Measurements from ENCODE around the gene EXOC7.

The EXOC7 gene

GRCh38 chr17:76135810-76136188 lies 32.2 kb upstream of the EXOC7 start:
- in situ Hi-C loops (cut with MboI; ENCODE audit: low pct_unique_long_range_greater_than_20kb, low sequenced_read_pairs, unreplicated experiment) = no loop called here
- TF ChIP-seq CTCF (IDR thresholded peaks at IDR 0.05; ENCODE audit: extremely low read depth, insufficient read depth, missing control alignments) = no peak
- no peak for DNase-seq (ENCODE audit: low spot score)

GRCh38 chr17:76134911-76135809 lies 31.6 kb upstream of the EXOC7 start:
- DNase-seq (ENCODE audit: low spot score) = no peak
- in situ Hi-C loops (cut with MboI; ENCODE audit: low pct_unique_long_range_greater_than_20kb, low sequenced_read_pairs, unreplicated experiment) = no loop called here
- TF ChIP-seq CTCF (IDR thresholded peaks at IDR 0.05; ENCODE audit: extremely low read depth, insufficient read depth, missing control alignments) = no peak

- in situ Hi-C loops (cut with MboI; ENCODE audit: low pct_unique_long_range_greater_than_20kb, low sequenced_read_pairs, unreplicated experiment) = no loop called here
- no peak for TF ChIP-seq CTCF (IDR thresholded peaks at IDR 0.05; ENCODE audit: extremely low read depth, insufficient read depth, missing control alignments)
- no peak for DNase-seq (ENCODE audit: low spot score)
Measured at GRCh38 chr17:76132574-76133338, 29.2 kb upstream of the EXOC7 start.

- DNase-seq (ENCODE audit: low spot score) = no peak
- TF ChIP-seq CTCF (IDR thresholded peaks at IDR 0.05; ENCODE audit: extremely low read depth, insufficient read depth, missing control alignments) = no peak
- in situ Hi-C loops (cut with MboI; ENCODE audit: low pct_unique_long_range_greater_than_20kb, low sequenced_read_pairs, unreplicated experiment) = no loop called here
Measured at GRCh38 chr17:76131692-76132573, 28.3 kb upstream of the EXOC7 start.

- TF ChIP-seq CTCF (IDR thresholded peaks at IDR 0.05; ENCODE audit: extremely low read depth, insufficient read depth, missing control alignments) = no peak
- DNase-seq (ENCODE audit: low spot score) = no peak
- in situ Hi-C loops (cut with MboI; ENCODE audit: low pct_unique_long_range_greater_than_20kb, low sequenced_read_pairs, unreplicated experiment) = no loop called here
Measured at GRCh38 chr17:76131051-76131691, 27.6 kb upstream of the EXOC7 start.

- TF ChIP-seq CTCF (IDR thresholded peaks at IDR 0.05; ENCODE audit: extremely low read depth, insufficient read depth, missing control alignments) = no peak
- no peak for DNase-seq (ENCODE audit: low spot score)
- in situ Hi-C loops (cut with MboI; ENCODE audit: low pct_unique_long_range_greater_than_20kb, low sequenced_read_pairs, unreplicated experiment) = no loop called here
Measured at GRCh38 chr17:76130473-76130872, 26.9 kb upstream of the EXOC7 start.
